HepG2 (cell line): ENCODE results near the gene MSANTD1.

Source experiments
- BRCA1 ChIP-seq: sonication (generic); formaldehyde crosslinking; IDR thresholded peaks from 2 replicates; pipeline ENCODE4 v1.4.0; 2020; ENCODE audit warnings: missing genetic modification reagents
- CREB1 ChIP-seq, 2 experiments: fragments of 450-650 bp in 1 of 2; IDR thresholded peaks; 2 replicates each; pipeline ENCODE4 v1.6.1; 2016 to 2017; ENCODE audit warnings: control low read depth in 1 of 2, mild to moderate bottlenecking in 1 of 2, missing compliant biosample characterization in 1 of 2, missing genetic modification characterization in 1 of 2
- EZH2 ChIP-seq: conservative IDR thresholded peaks from 2 replicates; pipeline ENCODE4 v1.6.1; 2012; ENCODE audit warnings: mild to moderate bottlenecking, low read depth, low read length, moderate library complexity
- IRF2 ChIP-seq: IDR thresholded peaks from 2 replicates; pipeline ENCODE4 v1.6.1; 2018; ENCODE audit warnings: missing genetic modification reagents, missing compliant biosample characterization
- MED1 ChIP-seq: sonication (generic); formaldehyde crosslinking; IDR thresholded peaks from 2 replicates; pipeline ENCODE4 v1.4.0; 2020; ENCODE audit warnings: missing genetic modification reagents
- SCMH1 ChIP-seq: sonication (generic); formaldehyde crosslinking; IDR thresholded peaks from 2 replicates; pipeline ENCODE4 v1.9.0; 2021; ENCODE audit warnings: missing genetic modification reagents, mild to moderate bottlenecking, borderline replicate concordance
- SRSF1 ChIP-seq: fragments of 200-400 bp; formaldehyde crosslinking; optimal IDR thresholded peaks from 2 replicates; pipeline ENCODE3; 2017; ENCODE audit warnings: mild to moderate bottlenecking, low read depth, low read length, moderate library complexity
- THAP8 ChIP-seq: sonication (generic); formaldehyde crosslinking; IDR thresholded peaks from 2 replicates; pipeline ENCODE4 v1.5.1; 2020; ENCODE audit warnings: missing genetic modification reagents, mild to moderate bottlenecking, borderline replicate concordance
- WIZ ChIP-seq: sonication (generic); formaldehyde crosslinking; IDR thresholded peaks from 2 replicates; pipeline ENCODE4 v1.5.1; 2020; ENCODE audit warnings: mild to moderate bottlenecking, missing genetic modification reagents
- ZNF160 ChIP-seq: sonication (generic); formaldehyde crosslinking; IDR thresholded peaks from 2 replicates; pipeline ENCODE4 v1.8.0; 2022; ENCODE audit warnings: mild to moderate bottlenecking, inconsistent platforms, missing genetic modification reagents
- ZSCAN25 ChIP-seq: sonication (generic); formaldehyde crosslinking; IDR thresholded peaks from 2 replicates; pipeline ENCODE4 v1.8.0; 2022; ENCODE audit warnings: mild to moderate bottlenecking, missing genetic modification reagents
- TF ChIP-seq, protein P1 (sequence below): sonication (generic); formaldehyde crosslinking; IDR thresholded peaks from 2 replicates; pipeline ENCODE4 v1.4.0; 2020; ENCODE audit warnings: mild to moderate bottlenecking, missing genetic modification reagents

DNA sequence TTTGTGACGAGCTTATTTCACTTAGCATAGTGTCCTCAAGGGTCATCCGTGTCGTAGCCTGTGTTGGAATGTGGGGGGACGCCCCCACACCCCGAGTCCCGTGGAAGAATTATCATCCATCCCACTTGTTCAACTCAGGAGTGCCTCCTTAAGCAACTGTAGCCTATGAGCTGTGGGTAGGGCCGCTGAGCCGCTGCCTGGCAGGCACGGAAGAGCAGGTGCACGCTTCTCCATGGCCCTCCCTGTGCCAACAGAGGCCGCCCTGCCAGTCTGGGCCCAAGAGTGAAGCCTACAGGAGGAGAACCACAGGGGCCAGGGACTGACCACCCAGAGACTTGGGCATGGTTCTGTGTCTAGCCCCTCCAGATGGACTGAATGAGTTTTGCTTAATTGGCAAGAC is 41.5 kb downstream of the MSANTD1 start:
- TF ChIP-seq SRSF1 (no peak), WIZ (CRISPR knock-in tag) (no peak), CREB1 (IDR thresholded peaks at IDR 0.05) (no peak), CREB1 (CRISPR knock-in tag; IDR thresholded peaks at IDR 0.05) (no peak), THAP8 (no peak), SCMH1 (CRISPR knock-in tag) (no peak), ZSCAN25 (CRISPR knock-in tag) (no peak), MED1 (CRISPR knock-in tag) (no peak), ZNF160 (CRISPR knock-in tag) (no peak), IRF2 (no peak), EZH2 (no peak), BRCA1 (CRISPR knock-in tag) (no peak)
- TF ChIP-seq, protein P1, sequence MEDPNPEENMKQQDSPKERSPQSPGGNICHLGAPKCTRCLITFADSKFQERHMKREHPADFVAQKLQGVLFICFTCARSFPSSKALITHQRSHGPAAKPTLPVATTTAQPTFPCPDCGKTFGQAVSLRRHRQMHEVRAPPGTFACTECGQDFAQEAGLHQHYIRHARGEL, result no peak
